Medulla oblongata (tissue), 1 donor: Measurements from ENCODE around the gene CCDC194.
A peak's percentile ranks its signal among the peaks of the same experiment; 100 is the strongest.

ENCODE experiments used
- DNase-seq: peaks from one replicate; pipeline ENCODE4 v3.0.0-alpha.2; 2015; ENCODE audit errors: extremely low spot score

Gene CCDC194, protein sequence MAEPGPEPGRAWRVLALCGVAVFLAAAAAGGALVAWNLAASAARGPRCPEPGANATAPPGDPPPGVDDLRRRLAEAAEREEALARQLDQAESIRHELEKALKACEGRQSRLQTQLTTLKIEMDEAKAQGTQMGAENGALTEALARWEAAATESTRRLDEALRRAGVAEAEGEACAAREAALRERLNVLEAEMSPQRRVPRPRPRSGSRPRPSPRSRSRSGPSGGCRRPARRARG

DNA sequence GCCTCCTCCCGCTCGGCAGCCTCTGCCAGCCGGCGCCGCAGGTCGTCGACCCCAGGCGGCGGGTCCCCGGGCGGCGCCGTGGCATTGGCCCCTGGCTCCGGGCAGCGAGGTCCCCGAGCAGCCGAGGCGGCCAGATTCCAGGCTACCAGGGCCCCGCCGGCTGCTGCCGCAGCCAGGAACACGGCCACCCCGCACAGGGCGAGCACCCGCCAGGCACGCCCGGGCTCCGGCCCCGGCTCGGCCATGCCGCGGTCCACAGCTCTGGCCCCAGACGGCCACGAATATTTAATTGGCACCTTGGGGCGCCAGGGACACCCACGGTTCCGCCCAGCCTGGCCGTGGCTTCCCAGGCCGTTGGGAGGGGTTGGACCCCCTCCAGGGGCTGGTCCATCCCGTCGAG lies at the start of gene CCDC194:
TSS of gene CCDC194 (minus strand) at position 283 of the 400 bp plus-strand sequence. CDS start at position 245, 38 bp downstream.
- no peak for DNase-seq

DNA sequence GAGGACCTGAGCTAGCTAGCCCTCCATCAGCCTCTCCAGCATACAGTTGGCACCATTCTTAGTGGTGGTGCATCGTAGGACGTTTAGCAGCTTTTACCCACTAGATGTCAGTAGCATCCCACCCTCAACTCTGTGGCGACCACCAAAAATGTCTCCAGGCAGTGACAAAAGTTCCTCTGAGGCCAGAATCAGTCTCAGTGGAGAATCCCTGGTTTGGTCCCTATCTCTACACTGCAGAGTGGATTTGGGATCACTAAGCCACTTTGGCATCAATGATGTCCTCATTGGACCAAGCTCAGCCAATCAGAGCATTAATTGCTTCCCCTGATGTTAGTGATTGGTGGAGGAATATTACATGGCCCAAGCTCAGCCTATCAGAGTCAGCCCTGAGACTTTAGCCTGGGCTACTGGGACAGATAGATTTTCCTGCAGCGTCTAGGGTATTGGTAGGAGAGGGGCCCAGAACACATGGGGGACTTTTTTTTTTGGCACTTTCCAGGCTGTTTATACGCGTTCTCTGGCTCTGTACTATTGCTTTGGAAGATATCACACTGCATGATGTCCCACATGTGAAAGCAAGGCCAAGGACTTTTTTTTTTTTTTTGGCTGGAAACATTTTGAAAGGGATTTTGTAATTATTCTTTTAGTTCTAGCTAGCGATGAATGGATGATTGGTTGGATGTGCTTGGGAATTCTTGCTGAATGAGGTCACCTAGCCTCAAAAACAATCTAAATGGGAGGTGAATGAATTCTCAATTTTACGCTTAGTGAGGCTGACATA lies 47.4 kb upstream of the CCDC194 start:
- no peak for DNase-seq

DNA sequence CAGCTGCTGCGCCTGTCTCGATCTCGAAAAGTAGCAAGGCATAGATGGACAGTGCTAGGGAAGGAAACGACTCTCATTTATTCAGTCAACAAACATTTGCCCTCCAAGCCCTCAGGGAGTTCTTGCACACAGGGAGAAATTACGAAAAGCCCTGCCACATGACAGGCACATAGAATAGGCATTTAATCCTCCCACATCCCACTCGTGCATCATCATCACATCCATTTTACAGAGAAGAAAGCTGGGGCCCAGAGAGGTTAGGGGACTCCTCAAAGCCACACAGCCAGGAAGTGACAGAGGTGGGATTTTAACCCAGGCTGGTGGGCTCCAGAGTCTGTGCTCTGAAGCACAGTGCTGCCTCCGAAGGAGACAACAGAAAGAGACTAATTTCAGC lies 42.9 kb upstream of the CCDC194 start:
- no peak for DNase-seq

DNA sequence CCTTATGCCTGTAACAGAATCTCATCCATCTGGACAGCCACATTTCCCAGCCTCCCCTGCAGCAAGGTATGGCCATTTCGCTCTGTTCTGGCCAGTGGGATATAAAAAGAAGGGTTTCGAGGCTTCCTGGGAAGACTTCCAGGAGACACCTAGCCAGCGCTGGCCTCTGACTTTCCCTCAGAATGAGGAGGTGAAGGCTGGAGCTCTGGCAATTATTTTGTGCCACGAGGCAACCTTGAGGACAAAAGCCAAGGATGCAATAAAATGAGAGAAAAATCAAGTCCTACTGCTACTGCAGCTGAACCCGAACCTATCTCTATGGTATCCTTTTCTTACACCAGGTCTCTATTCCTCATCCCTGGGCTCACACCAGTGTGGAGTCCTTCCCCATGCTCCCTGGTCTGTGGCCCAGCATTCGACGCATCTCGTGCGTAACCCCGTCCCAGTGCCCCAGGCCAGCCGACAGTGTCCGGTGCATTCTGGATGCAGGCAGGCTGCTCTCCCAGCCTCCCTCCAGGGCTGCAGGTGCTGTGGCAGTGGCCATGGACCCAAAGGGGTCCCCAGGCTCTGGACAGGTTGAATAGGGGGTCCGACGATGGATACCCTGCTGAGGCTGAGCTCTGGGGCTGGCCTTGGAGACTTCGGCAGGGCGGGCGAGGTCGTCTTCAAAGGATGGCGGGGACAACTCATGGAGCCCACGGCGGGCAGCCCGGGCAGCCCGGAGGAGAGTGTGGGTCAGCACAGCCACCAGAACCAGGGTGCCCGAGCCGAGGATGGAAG lies 42.3 kb upstream of the CCDC194 start:
- no peak for DNase-seq

DNA sequence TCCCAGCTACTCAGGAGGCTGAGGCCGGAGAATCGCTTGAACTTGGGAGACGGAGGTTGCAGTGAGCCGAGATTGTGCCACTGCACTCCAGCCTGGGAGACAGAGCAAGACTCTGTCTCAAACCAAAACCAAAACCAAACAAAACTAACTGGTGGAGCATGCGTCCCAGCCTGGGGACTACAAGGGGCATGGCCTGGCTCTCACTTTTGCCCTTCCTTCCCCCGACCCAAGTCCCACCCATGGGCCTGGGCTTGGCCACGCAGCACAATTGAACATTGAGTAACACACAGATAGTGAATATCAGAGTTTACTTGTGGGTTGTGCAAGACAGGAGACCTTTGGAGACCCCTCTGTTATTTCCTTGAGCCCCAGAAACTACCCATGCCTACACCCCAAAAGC lies 41.2 kb upstream of the CCDC194 start:
- no peak for DNase-seq

DNA sequence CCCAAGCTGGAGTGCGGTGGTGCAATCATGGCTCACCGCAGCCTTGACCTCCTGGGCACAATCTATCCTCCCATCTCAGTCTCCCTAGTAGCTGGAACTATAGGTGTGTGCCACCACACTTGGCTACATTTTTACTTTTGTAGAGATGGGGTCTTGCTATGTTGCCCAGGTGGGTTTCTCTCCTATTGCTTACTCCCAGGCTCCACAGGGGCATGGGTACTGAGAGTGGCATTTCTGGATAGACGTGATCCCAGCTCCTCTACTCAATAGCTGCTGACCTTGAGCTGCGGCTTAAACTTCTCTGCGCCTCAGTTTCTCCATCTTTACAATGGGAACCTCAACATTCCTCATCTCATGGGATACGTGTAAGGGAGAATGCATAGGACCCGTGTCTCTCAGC lies 37.4 kb upstream of the CCDC194 start:
- no peak for DNase-seq

DNA sequence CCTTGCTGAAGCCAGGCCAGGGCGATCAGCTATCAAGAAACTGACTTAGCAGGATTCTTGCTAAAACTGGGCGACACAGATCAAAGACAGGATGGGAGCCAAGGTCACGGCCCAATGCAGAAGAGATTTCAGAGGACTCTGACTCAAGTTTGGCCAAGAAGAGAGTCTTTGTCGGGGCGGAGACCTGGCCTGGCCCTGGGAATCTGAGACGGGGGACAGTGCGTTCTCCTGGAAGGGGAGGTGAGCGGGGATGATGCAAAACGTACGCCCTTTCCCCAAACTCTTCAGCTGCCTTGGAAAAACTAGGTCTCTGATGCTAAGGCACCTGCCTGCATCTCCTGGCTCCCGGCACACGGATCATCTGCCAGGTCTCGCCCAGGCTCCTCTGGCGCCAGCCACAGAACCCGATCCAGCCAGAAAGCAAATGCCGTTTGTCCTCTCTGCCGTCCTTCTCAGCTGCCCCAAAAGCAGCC lies 35.7 kb upstream of the CCDC194 start:
- DNase-seq, result no peak

DNA sequence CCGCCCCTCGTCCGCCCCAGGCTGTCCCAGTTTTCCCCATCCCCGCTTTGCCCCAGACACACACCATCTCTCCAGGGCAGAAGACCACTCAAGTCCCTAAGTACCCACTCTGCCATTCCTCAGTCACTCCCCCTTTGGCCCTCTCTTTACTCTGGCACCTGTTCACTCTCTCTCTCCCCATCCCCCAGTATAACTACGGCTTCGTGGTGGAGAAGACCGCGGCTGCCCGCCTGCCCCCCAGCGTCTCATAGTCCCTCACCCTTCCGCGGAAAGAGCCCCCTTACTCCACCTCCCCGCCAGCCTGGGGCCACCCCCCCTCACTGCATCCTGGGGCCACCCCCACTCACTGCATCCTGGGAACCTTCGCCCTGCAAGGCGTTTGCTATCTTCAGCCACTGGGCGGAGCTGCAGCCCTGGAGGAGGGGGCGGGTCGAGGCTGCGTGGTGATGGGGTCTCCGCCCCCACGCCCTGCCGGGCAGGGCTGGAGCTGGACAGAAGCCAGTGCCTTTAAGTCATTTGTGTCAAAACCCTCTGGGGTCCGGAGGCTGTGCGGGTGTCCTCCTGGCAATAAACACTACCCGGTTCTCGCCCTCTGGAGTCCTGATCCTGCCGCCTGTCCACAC lies 30.9 kb upstream of the CCDC194 start:
- no peak for DNase-seq

DNA sequence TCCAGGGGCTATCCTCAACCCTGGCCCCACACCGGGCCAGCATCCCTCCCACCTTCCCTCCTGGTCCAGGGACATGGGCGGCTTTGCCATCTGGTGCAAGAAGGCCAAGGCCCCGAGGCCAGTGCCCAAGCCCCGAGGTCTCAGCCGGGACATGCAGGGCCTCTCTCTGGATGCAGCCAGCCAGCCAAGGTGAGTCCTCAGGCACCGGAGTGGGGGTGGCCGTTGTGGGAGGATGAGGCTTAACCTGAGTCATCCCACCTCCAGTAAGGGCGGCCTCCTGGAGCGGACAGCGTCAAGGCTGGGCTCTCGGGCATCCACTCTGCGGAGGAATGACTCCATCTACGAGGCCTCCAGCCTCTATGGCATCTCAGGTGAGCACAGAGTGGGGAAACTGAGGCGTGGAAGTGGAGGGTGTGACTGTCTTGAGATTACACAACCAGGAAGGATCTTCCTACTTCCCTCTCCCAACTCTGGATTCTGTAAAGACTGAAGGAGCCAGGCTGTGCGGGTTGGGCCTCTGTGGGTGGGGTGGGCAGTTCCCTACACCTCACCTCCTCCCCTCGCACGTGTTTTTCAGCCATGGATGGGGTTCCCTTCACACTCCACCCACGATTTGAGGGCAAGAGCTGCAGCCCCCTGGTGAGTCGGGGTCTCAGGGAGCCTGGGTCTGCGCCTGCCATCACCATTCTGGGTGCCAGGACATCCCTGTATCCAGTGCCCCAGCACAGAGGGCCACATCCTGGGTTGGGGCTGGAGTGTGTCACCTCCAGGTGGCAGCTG lies 29.6 kb upstream of the CCDC194 start:
- DNase-seq, result no peak

DNA sequence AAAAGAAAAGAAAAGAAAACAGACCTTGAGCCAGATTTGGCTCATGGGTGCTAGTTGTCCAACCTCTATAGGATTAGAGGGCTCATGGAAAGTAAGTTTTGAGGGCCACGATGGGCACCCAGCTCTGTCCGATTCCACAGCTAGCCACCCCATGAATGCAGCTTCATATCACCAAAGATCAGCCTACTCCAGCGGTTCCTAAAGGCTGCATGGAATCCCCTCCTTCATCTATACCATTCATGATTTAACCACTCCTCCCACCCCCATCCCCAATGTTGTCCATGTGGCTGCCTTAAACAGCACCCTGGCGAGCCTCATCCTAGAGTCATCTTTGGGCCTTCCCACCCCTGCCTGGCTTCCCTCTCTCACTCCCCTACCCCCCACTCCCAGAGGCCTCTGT lies 27.9 kb upstream of the CCDC194 start:
- DNase-seq, result no peak

DNA sequence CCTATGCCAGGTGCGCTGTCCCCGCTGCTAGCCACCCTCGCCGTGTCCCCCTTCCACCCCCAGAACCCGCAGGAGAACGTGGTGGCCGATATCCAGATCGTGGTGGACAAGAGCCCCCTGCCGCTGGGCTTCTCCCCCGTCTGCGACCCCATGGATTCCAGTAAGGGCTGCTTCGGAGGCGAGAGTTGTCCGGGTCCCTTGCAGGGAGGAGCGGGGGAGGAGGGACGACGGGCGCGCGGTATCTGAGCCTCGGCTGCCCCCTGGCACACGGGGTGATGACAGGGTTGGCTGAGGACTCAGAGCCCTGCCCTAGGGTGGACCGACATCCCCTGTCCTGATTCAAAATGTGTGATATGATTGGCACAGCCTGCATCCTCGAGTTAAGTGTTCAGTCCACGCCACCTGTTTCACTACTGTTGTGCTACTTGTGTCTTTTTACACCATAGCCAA lies 26.5 kb upstream of the CCDC194 start:
- no peak for DNase-seq

DNA sequence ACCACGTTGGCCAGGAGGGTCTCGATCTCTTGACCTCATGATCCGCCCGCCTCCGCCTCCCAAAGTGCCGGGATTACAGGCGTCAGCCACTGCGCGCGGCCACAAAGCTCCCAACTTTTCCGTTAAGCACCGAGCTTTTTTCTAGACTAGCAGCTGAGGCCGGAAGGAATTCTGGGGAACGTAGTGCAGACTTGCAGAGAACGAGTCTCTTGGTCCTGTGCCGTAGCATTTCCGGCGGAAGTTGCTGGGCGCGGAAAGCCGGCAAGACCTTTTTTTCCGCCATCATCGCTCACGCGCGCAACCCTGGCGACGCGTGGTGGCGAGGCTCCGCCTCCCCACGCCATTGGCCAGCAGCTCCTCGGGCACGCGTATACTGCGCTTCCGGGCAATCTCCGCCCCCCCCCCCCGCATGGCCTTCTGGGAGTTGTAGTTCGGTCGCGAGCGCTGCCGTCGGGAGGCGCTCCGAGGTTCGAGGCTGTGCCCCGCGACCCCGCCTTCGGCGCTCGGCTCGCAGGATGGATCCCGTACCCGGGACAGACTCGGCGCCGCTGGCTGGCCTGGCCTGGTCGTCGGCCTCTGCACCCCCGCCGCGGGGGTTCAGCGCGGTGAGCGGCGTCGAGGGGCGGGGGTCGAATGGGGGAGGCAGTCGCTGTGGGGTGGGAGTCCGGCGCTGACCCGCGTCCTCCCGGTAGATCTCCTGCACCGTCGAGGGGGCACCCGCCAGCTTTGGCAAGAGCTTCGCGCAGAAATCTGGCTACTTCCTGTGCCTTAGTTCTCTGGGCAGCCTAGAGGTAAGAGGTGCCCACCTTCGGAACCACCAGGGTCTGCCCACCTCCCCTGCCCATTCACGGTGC lies 25.9 kb upstream of the CCDC194 start, which contains the start of gene MVB12A:
TSS of gene MVB12A (plus strand) at position 427 of the 854 bp plus-strand sequence. CDS start at position 516, 89 bp downstream.
- peak; percentile 99 for DNase-seq

DNA sequence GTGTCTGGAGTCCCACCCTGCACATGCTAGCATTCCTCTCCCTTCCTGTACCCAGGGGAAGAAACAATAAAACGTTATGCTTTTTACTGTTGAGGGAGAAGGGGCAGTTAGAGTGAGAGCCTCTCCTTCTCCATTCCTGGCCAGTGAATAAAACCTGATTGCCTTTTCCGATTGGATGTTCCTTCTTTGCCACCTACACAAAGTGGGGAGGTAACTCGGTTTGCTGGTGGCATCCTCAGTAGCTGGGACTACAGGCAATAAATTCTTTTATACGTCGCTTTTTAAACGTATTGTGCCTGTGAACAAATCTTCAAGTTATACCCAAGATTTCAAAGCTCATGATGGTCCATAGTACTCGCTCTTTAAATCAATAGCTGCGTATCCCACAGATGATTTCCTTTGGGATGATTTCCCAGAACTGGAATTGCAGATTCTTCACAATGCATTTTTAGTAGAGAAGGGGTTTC lies 25.2 kb upstream of the CCDC194 start:
- DNase-seq, result peak; percentile 22

DNA sequence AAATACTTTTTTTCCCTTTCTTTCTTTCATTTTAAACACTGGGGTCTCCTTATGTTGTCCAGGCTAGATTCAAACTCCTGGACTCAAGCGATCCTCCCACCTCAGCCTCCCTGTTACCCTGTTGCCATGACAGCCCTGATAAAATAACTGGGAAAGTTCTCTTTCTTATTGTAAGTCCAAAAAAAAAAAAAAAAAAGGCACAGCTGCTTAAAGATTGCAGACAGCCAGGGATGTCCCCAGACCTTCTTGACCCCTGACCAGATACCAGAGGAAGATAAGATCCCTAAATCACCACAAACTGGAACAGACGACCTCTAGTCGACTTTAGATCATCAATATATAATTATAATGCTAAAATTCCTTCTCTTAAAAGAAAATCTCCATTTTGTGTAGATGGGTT lies 24.7 kb upstream of the CCDC194 start:
- no peak for DNase-seq

DNA sequence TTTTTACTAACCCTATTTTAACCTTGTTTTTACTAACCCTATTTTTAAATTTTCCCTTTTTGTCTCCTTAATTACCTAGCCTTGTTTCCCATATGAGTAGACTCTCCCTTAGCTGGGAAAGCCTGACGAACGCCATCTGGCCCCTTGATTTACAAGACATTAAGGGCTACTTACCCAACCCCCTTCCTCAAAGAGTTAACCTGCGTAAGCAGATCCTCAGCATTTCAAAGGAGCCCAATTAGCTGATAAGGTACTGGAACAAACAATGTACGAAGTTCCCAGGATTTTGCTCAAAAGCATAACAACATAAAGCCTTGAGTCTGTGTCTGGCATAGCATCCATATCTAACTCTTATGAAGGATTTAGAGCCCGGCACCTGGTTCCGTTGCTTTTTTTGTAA lies 21.1 kb upstream of the CCDC194 start:
- DNase-seq, result no peak

DNA sequence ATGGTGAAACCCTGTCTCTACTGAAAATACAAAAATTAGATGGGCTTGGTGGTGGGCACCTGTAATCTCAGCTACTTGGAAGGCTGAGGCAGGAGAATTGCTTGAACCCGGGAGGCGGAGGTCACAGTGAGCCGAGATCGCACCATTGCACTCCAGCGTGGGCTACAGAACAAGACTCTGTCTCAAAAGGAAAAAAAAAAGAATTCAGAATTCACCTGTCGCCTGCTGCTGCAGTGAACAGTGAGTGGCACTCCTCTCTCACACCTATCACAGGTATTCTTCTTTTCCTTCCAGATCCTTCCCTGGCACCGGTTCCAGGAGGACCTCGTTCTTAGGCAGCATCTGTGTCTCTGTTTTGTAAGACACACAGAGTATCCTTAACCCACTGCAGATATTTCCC lies 20.1 kb upstream of the CCDC194 start:
- no peak for DNase-seq

DNA sequence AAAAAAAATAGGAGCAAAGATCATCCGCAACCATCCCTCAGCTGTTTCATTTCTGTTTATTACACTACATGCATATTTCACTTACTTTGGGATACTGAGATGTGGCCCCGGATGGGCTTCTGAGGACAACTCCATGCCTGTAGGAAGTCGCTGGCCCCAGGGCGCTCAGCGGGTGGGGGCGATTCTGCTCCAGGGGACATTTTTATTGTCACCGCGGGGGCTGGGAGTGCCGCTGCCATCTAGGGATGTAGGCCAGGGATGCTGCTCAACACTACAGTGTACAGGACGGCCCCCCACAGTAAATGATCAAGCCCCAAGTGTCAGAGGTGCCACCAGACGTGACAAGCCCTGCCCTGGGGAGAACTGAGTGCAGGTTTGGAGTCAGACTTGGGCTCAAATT lies 17.8 kb upstream of the CCDC194 start:
- no peak for DNase-seq

DNA sequence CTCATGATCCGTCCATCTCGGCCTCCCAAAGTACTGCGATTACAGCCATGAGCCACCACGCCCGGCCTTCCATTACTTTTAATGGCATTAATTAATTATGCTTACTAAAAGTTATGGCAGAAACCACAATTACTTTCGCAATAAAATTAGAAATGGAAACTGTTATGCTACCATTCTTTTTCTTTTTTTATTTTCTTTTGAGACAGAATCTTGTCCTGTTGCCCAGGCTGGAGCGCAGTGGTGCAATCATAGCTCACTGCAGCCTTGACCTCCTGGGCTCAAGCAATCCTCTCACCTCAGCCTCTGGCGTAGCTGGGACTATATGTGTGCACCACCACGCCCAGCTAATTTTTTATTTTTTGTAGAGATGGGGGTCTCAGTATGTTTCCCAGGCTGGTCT lies 16.0 kb upstream of the CCDC194 start:
- DNase-seq, result no peak

DNA sequence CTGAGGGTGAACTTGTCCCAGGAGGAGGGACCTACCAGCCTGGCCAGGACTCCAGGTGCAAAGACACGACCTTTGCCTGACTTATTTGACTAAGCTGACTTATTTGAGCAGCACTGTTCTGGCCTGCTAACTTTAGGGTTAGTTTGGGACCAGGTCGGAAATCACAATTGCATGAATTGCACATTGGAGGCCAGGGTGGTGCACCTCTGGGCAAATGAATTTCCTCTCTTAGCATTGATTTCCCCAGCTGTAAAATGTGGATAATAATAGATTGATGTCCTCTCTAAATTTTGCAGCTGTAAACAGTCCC lies 12.8 kb upstream of the CCDC194 start:
- no peak for DNase-seq
